Retinal pigment epithelial cell (primary cell): ENCODE measurements around the gene ITPKB.

ENCODE experiments used
- DNase-seq: peaks from one replicate; pipeline ENCODE4 v3.0.0-alpha.2; 2010; ENCODE audit warnings: low read depth
- H3K4me3 ChIP-seq: 2 replicates; pipeline ENCODE4 v1.5.1; 2011; ENCODE audit warnings: mild to moderate bottlenecking, low read length, control low read depth, moderate library complexity
- TF ChIP-seq, protein P1 (sequence below): conservative IDR thresholded peaks from 2 replicates; pipeline ENCODE4 v1.5.1; 2011; ENCODE audit warnings: low read depth, low read length, control low read depth, inconsistent platforms

Gene ITPKB

DNA sequence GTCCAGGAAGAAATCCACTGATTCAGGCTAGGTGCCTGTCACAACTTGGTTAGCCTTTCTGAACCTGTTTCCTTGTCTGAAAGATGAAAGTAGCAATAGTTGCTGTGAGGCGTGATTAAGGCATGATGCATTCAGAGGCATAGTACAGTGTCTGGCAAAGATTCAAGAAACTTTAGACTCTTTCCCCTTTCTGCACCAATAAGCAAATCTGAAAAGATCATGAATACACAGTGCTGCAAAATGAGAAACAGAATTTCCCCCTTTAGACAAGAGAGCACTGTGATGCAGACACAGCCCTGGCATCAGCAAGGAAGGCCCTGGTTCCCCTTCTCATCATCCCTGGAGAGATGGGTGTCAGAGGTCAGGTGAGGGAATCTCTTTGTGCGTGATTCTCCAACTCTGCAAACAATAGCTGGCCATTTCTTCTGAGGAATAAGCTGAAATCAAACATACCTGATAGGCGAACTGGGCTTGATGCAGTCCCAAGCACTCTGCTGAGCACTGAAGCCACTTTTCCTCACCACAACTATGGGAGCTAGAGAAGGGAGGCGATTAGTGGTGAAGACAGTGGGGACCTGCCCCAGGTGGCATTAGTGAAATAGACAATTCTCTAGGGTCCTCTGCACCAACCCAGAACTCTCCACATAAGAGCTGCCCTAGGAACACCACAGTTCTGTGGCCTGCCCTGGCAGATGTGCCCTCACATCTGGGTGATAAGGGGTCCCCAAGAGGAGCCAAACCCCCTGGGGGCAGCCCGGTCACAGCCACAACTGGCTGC lies 41.7 kb downstream of the ITPKB start:
- TF ChIP-seq, protein P1, sequence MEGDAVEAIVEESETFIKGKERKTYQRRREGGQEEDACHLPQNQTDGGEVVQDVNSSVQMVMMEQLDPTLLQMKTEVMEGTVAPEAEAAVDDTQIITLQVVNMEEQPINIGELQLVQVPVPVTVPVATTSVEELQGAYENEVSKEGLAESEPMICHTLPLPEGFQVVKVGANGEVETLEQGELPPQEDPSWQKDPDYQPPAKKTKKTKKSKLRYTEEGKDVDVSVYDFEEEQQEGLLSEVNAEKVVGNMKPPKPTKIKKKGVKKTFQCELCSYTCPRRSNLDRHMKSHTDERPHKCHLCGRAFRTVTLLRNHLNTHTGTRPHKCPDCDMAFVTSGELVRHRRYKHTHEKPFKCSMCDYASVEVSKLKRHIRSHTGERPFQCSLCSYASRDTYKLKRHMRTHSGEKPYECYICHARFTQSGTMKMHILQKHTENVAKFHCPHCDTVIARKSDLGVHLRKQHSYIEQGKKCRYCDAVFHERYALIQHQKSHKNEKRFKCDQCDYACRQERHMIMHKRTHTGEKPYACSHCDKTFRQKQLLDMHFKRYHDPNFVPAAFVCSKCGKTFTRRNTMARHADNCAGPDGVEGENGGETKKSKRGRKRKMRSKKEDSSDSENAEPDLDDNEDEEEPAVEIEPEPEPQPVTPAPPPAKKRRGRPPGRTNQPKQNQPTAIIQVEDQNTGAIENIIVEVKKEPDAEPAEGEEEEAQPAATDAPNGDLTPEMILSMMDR: no peak
- DNase-seq: peak; percentile 91
- no peak overlapping the region for H3K4me3 ChIP-seq

DNA sequence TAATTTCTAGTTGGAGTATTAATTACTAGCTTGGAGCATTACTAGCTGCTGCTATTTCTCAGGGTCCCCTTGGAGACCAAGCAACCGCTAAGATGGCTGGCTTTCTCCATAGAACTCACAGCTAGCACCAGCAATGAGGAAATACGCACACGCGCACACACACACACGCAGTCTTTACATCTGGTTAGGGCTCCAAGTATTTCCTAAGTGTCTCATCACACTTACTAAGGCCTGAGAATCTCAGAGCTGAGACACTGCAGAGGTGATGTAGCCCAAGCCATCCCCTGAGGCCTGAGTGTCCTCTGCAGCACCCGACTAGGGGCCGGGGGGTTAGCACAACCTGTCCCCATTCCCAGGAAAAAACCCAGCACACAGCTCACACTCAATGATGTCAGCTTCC lies 42.5 kb downstream of the ITPKB start:
- no peak overlapping the region for H3K4me3 ChIP-seq
- DNase-seq: no peak
- TF ChIP-seq, protein P1: no peak

DNA sequence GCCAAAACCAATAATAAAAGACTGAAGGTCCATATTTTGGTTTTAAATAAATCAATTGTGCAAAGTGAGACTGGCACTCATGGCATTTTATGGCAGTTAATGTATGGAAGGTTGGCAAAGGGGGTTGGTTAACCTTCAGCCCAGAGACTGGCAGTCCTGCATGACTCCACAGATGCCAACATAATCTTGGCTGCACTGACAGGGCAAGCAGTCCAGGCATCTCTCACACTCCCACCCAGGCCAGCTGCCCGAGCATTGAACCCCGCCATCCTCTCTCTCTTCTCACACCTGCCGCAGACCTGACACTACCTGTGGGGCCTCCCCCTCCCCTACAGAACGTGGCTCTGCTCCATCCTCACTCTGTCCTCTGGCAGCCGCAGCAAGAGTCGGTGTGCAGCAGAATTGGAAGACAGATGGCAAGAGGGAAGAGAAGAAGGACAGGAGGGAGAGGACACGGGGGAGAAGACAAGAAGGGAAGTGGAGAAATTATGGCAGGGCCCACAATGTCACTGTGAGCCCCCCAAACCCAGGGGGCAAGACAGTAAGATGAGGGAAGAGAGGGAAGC lies 43.7 kb downstream of the ITPKB start:
- TF ChIP-seq, protein P1: no peak
- no peak overlapping the region for H3K4me3 ChIP-seq
- DNase-seq: no peak

DNA sequence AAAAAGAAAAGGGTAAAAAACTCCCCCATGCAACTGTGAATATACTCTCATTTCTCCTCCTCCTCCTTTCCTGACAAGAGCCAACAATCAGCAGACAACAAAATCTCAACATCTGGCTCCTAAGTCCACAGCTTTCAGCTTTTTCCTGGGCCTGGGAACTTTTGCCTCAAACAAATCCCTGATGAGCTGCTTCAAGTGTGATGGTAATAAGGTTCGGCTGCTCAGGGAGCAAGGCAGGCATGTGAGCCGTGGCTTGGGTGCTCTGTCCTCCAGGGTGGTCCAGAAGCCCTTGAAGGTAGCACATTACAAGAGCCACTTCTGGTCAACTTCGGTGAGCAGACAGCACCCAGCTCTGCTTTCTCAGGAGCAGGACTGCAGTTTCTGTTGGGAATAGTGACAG lies 46.3 kb downstream of the ITPKB start:
- DNase-seq: no peak

DNA sequence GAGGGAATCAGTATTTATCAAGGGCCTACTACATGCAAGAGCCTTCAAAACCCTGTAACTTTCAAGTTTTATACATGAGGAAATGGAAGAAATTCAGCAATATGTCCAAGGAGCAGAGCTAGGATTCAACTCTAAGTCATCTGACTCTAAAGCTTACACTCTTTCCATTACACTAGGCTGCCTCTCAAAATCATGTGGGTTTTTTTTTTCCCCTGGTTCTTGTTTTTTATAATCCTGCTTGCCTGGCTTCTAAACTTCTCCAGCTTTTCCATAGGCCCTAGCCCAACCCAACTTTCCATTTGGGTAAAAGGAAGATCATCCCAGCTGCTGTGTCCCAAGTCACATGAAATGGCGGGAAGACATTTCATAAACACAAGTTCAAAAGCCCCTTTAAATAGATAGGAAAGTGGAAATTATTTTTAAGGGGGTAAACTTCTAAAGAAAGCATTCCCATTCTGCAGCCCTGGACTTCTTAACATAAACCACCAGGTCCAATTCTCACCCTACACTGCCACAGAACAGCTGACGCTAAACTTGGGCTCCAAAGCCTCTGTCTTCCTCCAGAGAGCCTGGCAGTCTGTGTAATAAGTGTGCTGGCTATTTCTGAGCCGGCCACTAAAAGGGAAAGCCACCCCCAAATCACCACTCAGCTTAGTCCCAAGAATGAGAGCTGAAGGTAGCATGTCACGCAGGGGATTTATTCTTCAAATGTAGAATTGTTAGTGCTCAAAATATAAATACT lies 46.9 kb downstream of the ITPKB start:
- no peak for DNase-seq
- H3K4me3 ChIP-seq: no peak overlapping the region
- TF ChIP-seq, protein P1: no peak

More for the DNA sequence above, 46.3 kb downstream of the ITPKB start:
- TF ChIP-seq, protein P1: no peak
- H3K4me3 ChIP-seq: no peak overlapping the region

DNA sequence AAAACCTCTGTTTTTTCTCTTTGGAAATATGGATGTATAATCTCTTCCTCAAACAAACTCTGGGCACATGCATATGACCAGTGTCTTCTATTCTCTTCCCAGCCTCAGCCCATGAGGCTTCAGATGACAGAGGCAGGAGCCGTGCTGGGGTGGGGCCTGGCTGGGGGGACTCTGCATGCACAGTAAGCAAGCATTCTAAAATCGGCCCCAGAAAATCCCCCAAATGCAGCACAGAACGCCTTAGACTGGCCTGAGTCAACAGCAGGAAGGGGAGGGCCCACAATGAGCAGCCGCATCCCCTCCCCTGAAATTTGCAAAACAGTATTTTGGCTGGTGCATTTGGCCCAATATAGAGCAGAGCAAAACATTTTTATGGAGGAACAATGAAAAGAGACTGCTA lies 47.8 kb downstream of the ITPKB start:
- H3K4me3 ChIP-seq: no peak overlapping the region
- TF ChIP-seq, protein P1: no peak
- no peak for DNase-seq
